ENCODE measurements around the gene IFNG-AS1. TPM values are rescaled to one million over a fixed set of nuclear protein-coding genes. Genes with fewer than 3 reads are reported as not detected.

The IFNG-AS1 gene
- total RNA-seq, 1 donor: 0.09 TPM

DNA sequence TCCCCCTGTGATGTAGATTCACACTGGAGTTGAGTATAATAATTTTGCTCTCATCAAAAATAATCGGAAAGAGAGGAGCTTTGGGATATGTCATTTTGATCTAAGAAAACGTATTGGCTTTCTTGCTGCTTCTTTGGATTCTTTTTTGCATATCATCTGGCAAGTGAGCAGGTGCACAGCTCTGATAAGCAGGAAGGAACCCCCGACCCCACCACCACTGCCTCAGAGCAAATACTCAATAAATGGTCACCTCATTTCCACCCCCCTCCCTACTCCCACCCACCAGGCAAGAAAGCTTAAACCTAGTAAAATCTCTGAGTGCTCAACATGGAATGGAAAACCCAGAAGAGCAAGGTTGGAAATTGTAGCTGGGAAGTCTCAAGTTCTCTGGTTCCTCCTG is 49.4 kb downstream of the IFNG-AS1 start:
- DNase-seq (ENCODE audit: low read depth): no peak
- TF ChIP-seq, protein P1, sequence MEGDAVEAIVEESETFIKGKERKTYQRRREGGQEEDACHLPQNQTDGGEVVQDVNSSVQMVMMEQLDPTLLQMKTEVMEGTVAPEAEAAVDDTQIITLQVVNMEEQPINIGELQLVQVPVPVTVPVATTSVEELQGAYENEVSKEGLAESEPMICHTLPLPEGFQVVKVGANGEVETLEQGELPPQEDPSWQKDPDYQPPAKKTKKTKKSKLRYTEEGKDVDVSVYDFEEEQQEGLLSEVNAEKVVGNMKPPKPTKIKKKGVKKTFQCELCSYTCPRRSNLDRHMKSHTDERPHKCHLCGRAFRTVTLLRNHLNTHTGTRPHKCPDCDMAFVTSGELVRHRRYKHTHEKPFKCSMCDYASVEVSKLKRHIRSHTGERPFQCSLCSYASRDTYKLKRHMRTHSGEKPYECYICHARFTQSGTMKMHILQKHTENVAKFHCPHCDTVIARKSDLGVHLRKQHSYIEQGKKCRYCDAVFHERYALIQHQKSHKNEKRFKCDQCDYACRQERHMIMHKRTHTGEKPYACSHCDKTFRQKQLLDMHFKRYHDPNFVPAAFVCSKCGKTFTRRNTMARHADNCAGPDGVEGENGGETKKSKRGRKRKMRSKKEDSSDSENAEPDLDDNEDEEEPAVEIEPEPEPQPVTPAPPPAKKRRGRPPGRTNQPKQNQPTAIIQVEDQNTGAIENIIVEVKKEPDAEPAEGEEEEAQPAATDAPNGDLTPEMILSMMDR (IDR thresholded peaks at IDR 0.05; ENCODE audit: insufficient read depth, low read length): no peak
- H3K4me3 ChIP-seq (ENCODE audit: low read depth, low read length): no peak overlapping the region

DNA sequence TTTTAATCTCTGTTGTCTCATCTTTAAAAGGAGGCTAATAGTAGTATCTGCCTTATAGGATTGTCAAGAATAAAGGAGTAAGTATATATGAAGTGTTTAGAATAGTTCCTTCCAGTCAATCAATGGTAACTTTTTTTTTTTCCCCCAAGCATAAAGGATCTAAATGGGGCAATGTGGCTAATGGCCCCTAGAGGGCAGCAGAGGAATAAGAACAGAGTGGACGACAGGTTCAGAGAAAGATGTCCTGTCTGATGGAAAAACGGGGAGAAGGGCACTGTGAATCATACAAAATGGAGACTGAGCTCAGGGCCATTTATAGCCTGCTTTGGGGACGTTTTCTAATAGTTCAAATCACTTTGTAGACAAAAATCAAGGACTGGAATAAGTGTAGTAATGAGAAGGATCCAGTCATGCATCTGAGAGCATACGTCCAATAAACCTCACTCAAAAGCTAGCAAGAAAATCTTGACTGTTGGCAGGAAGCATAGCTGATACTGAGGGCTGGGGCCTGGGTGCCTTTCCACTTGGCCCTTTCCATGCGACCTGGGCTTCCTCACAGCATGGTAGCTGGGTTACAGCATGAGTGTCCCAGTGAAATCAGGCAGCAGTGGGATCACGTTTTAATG is 51.3 kb downstream of the IFNG-AS1 start:
- no peak overlapping the region for H3K4me3 ChIP-seq (ENCODE audit: low read depth, low read length)
- TF ChIP-seq, protein P1 (IDR thresholded peaks at IDR 0.05; ENCODE audit: insufficient read depth, low read length): peak; percentile 89
- peak; percentile 85 for DNase-seq (ENCODE audit: low read depth)

DNA sequence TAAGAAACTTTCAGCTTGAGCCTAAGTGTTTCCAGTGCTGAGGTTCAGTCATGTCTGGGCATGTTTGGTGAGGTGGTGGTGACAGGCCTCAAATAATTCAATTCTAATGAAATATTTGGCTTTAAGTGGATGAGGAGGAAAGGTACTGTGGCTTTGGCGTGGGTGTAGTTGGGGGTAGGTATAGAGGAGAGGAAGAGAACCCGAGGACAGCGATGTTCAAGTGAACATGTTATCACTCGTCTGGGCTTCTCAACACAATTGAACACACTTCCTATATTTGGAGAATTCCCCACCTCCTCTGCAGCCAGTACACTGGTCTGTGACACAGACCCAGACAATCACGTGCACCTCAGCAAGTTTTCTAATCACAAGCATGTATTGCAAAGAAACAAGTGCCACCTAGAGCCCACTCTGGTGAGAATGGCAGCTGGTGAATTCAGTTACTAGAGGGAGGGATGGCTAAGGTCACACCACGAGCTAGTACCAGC is 53.0 kb downstream of the IFNG-AS1 start:
- peak; percentile 6 for DNase-seq (ENCODE audit: low read depth)
- TF ChIP-seq, protein P1 (IDR thresholded peaks at IDR 0.05; ENCODE audit: insufficient read depth, low read length): no peak
- H3K4me3 ChIP-seq (ENCODE audit: low read depth, low read length): no peak overlapping the region

DNA sequence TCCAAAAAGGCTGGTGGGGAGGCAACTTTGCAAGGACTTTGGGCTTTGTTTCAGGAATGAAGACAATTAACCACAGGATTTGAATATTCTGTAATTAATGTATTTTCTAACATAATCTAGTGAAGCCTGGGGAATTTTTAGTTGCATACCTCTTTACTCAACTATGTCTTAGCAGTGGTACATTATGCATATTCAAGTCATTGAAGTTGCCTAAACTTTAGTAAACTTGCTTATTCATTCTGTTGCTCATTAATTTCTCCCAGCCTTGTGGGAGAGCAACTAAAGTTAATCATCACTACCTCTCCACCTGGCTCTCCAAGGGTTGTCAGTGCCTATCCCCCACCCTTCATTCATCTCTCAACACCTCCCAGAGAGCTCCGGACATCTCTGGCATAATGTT is 54.2 kb downstream of the IFNG-AS1 start:
- no peak overlapping the region for H3K4me3 ChIP-seq (ENCODE audit: low read depth, low read length)
- TF ChIP-seq, protein P1 (IDR thresholded peaks at IDR 0.05; ENCODE audit: insufficient read depth, low read length): no peak
- DNase-seq (ENCODE audit: low read depth): no peak

DNA sequence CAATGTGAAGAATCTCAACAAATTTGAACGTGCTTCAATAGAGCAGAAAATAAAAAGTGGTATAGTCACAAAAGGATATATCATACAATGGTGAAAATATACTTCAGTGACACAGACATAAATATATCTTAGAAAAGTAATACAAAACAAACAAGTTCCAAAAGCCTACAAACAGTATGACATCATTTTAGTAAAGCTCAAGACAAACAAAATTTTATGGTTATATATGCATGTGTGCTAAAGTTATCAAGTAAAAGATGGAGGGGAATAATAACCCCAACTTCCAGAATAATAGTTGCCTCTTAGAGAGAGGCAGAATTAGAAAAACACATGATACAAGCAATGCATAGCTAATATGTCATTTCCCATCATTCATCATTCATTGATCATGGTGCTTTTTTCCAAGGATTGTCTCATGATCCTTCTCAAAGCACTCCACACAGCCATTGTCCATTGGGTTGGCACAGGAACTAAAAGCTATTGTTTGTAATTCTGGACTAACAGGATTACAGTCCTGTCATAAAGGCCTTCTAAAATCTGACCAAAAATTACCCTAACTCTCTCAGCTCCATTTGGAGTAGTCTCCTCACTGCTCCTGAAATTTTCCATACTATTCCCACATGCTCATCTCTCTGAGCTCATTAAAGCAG is 59.5 kb downstream of the IFNG-AS1 start:
- H3K4me3 ChIP-seq (ENCODE audit: low read depth, low read length): no peak overlapping the region
- TF ChIP-seq, protein P1 (IDR thresholded peaks at IDR 0.05; ENCODE audit: insufficient read depth, low read length): no peak
- no peak for DNase-seq (ENCODE audit: low read depth)

DNA sequence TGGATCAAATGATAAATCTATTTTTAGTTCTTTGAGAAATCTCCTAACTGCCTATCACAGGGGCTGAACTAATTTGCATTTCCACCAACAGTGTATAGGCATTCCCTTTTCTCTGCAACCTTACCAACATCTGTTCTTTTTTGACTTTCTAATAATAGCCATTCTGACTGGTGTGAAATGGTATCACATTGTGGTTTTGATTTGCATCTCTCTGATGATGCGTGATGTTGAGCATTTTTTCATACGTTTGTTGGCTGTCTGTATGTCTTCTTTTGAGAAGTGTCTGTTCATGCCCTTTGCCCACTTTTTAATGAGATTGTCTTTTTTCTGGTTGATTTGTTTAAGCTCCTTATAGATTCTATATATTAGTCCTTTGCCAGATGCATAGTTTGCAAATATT is 67.1 kb downstream of the IFNG-AS1 start:
- H3K4me3 ChIP-seq (ENCODE audit: low read depth, low read length): no peak overlapping the region
- TF ChIP-seq, protein P1 (IDR thresholded peaks at IDR 0.05; ENCODE audit: insufficient read depth, low read length): no peak
- no peak for DNase-seq (ENCODE audit: low read depth)

Measured in fibroblast of the aortic adventitia (primary cell).